H1 (cell line): ENCODE results near the gene RABGAP1. TPM values are rescaled to one million over a fixed set of nuclear protein-coding genes. Genes with fewer than 3 reads are reported as not detected.

Experiments
- microRNA counts: library from miRNA; unstranded; fragments of <30 nt; microRNA quantifications from one replicate; lab custom pipeline; 2015
- polyA plus RNA-seq, 7 experiments: library from polyadenylated mRNA; depleted of rRNA in 3 of 7; stranded (reverse) in 5 of 7; unstranded in 2 of 7; fragments of >200 nt in 5 of 7; fragments of 200-250 nt in 2 of 7; gene quantifications; 1 replicate in 5 of 7; 2 replicates in 1 of 7; 4 replicates in 1 of 7; pipeline versions ENCODE4 v1.2.1 to v1.2.3, GENCODE V29; 2011 to 2013; ENCODE audit warnings: missing spikeins in 2 of 7, mixed read lengths in 2 of 7
- small RNA-seq: library from polyadenylated mRNA; stranded (forward); fragments of <200 nt; extraction: miRNeasy Mini kit (QIAGEN cat#:217004); gene quantifications from one replicate; pipeline ENCODE3, GENCODE V24; 2013; ENCODE audit not compliant: insufficient read depth
- total RNA-seq: library from RNA; stranded (reverse); fragmentation: NEBNext Ultra II Directional; extraction: Animal tissue kit (Norgen Biotek cat#: 25700); gene quantifications from 2 replicates; pipeline ENCODE4 v1.2.1, GENCODE V29; 2021

RABGAP1 gene
- total and polyA plus RNA-seq, 2 of the 8 experiments (the other 6 are each of a cell fraction or from before 2014, with no cell fraction given), result 15.7 to 38.3 TPM

MicroRNA genes within 50 kb of the gene (microRNA counts, 767-probe panel; counts per million panel counts)
- microRNA hsa-miR-600 (lab: Ali Mortazavi, UCI), result 879 counts per million, percentile 95 among the panel's probes with 10 or more counts

Small RNA genes within 50 kb of the gene (small RNA-seq; reads per million reads assigned to genes)
- gene GPR21 (not detected), gene RNY1P15 (not detected)

Other genes with a start within 250 kb of the RABGAP1 start
- gene OR1L4, start 217.0 kb upstream of the RABGAP1 start, total RNA-seq, result not detected in 2 replicates
- gene OR1L4, start 217.0 kb upstream of the RABGAP1 start, polyA plus RNA-seq (2011; rRNA removed), result not detected in 2 replicates
- gene OR1L6, start 198.7 kb upstream of the RABGAP1 start, total RNA-seq, result not detected in 2 replicates
- gene OR1L6, start 198.7 kb upstream of the RABGAP1 start, polyA plus RNA-seq (2011; rRNA removed), result not detected in 2 replicates
- not detected in 2 replicates for gene OR5C1, start 152.1 kb upstream of the RABGAP1 start, total RNA-seq
- not detected in 2 replicates for gene OR5C1, start 152.1 kb upstream of the RABGAP1 start, polyA plus RNA-seq (2011; rRNA removed)
- gene OR1K1, start 140.9 kb upstream of the RABGAP1 start, total RNA-seq, result not detected in 2 replicates
- gene OR1K1, start 140.9 kb upstream of the RABGAP1 start, polyA plus RNA-seq (2011; rRNA removed), result not detected in 2 replicates
- 21.8 and 24.6 TPM in 2 replicates for gene PDCL, start 112.4 kb upstream of the RABGAP1 start, total RNA-seq
- gene PDCL, start 112.4 kb upstream of the RABGAP1 start, polyA plus RNA-seq (2011; rRNA removed), result 5.4 and 7.1 TPM in 2 replicates
- gene RC3H2, start 35.7 kb upstream of the RABGAP1 start, total RNA-seq, result 38.4 and 40.0 TPM in 2 replicates
- gene RC3H2, start 35.7 kb upstream of the RABGAP1 start, polyA plus RNA-seq (2011; rRNA removed), result 7.9 and 11.2 TPM in 2 replicates
- 9.3 and 10.0 TPM in 2 replicates for gene ZBTB6, start 27.7 kb upstream of the RABGAP1 start, total RNA-seq
- gene ZBTB6, start 27.7 kb upstream of the RABGAP1 start, polyA plus RNA-seq (2011; rRNA removed), result 1.6 and 2.0 TPM in 2 replicates
- 7.3 and 7.4 TPM in 2 replicates for gene ZBTB26, start 9.5 kb upstream of the RABGAP1 start, total RNA-seq
- gene ZBTB26, start 9.5 kb upstream of the RABGAP1 start, polyA plus RNA-seq (2011; rRNA removed), result 3.6 and 5.7 TPM in 2 replicates
- gene GPR21, start 92.6 kb downstream of the RABGAP1 start, total RNA-seq, result 0.58 and 0.65 TPM in 2 replicates
- 0.61 and 0.71 TPM in 2 replicates for gene GPR21, start 92.6 kb downstream of the RABGAP1 start, polyA plus RNA-seq (2011; rRNA removed)